Endothelial cell of umbilical vein (primary cell): ENCODE results near the gene MRM2. TPM values are rescaled to one million over a fixed set of nuclear protein-coding genes. Genes with fewer than 3 reads are reported as not detected.

Experiments used
- BruUV-seq: library from RNA; stranded (reverse); fragments of 400-500 nt; replicated peaks from 2 replicates; lab custom pipeline; 2021; lab: Mats Ljungman, UMichigan
- CTCF ChIA-PET: fragments of 300-600, 350-600 bp; sonication (Branson Sonifier 250); formaldehyde crosslinking; loops from one replicate; lab custom pipeline; 2021; ENCODE audit warnings: antibody characterized with exemption, inconsistent platforms; lab: Charles Lee
- POLR2A ChIA-PET: fragments of 300-600, 350-600 bp; sonication (Branson Sonifier 250); formaldehyde crosslinking; loops from one replicate; lab custom pipeline; 2021; ENCODE audit warnings: antibody characterized with exemption, inconsistent platforms; lab: Charles Lee
- DNase-seq: peaks from one replicate; pipeline ENCODE4 v3.0.0-alpha.2; 2011; ENCODE audit warnings: low read depth, low spot score
- FAIRE-seq: peaks from 2 replicates; lab custom pipeline; 2011; peaks lifted over from hg19 to GRCh38; lab: Jason Lieb, UNC
- H2AFZ ChIP-seq: 2 replicates; pipeline ENCODE4 v1.6.0; 2012; ENCODE audit warnings: low read depth, low read length, control low read depth, inconsistent platforms
- H3K27ac ChIP-seq: 2 replicates; pipeline ENCODE4 v1.5.1; 2011; ENCODE audit warnings: low read depth, mild to moderate bottlenecking, control low read depth, low read length, moderate library complexity; ENCODE audit not compliant: insufficient read depth
- H3K27me3 ChIP-seq, 2 experiments: 2 replicates each; pipeline versions ENCODE4 v1.6.0 to v1.6.1; 2011; ENCODE audit warnings: low read length in 2 of 2, mixed read lengths in 1 of 2; ENCODE audit not compliant: control insufficient read depth in 2 of 2, insufficient read depth in 2 of 2
- H3K36me3 ChIP-seq, 2 experiments: 2 replicates in 1 of 2; 3 replicates in 1 of 2; pipeline ENCODE4 v1.5.1; 2011; ENCODE audit warnings: low read length in 2 of 2, mild to moderate bottlenecking in 1 of 2, moderate library complexity in 1 of 2; ENCODE audit not compliant: control insufficient read depth in 2 of 2, insufficient read depth in 2 of 2; ENCODE audit errors: extremely low read depth in 1 of 2
- H3K4me1 ChIP-seq: 3 replicates; pipeline ENCODE4 v1.5.1; 2011; ENCODE audit warnings: mild to moderate bottlenecking, low read length; ENCODE audit not compliant: control insufficient read depth, insufficient read depth; ENCODE audit errors: extremely low read depth
- H3K4me2 ChIP-seq: 2 replicates; pipeline ENCODE4 v1.6.1; 2011; ENCODE audit warnings: low read length, control low read depth, mixed read lengths; ENCODE audit not compliant: insufficient read depth
- H3K4me3 ChIP-seq, 3 experiments: fragments of 200-600 bp in 1 of 3; sonication (generic), shearing (Covaris generic) in 1 of 3; replicated peaks in 1 of 3; 2 replicates each; pipeline ENCODE4 v1.5.1; 2011 to 2016; ENCODE audit warnings: control low read depth in 3 of 3, low read length in 3 of 3, mild to moderate bottlenecking in 2 of 3, inconsistent platforms in 1 of 3, low read depth in 1 of 3, moderate library complexity in 1 of 3; ENCODE audit not compliant: insufficient read depth in 1 of 3
- H3K79me2 ChIP-seq: 2 replicates; pipeline ENCODE4 v1.6.0; 2012; ENCODE audit warnings: low read length, inconsistent platforms; ENCODE audit not compliant: control insufficient read depth, insufficient read depth
- H3K9ac ChIP-seq: replicated peaks from 2 replicates; pipeline ENCODE3; 2011; ENCODE audit warnings: low read length, control low read depth; ENCODE audit not compliant: insufficient read depth; ENCODE audit errors: extremely low read depth
- H3K9me1 ChIP-seq: replicated peaks from 3 replicates; pipeline ENCODE4 v1.6.0; 2011; ENCODE audit warnings: mild to moderate bottlenecking, low read length; ENCODE audit not compliant: control insufficient read depth, insufficient read depth; ENCODE audit errors: extremely low read depth
- H3K9me3 ChIP-seq: replicated peaks from 2 replicates; pipeline ENCODE4 v1.5.1; 2012; ENCODE audit warnings: low read length, inconsistent platforms; ENCODE audit not compliant: control insufficient read depth, insufficient read depth
- H4K20me1 ChIP-seq: replicated peaks from 2 replicates; pipeline ENCODE3; 2011; ENCODE audit warnings: mild to moderate bottlenecking, low read length; ENCODE audit not compliant: control insufficient read depth, insufficient read depth; ENCODE audit errors: extremely low read depth
- CTCF ChIP-seq, 2 donors: IDR thresholded peaks; 1 replicate in 1 of 2; 2 replicates in 1 of 2; pipeline ENCODE4 v1.5.1; 2011; ENCODE audit warnings: low read length in 2 of 2, mild to moderate bottlenecking in 2 of 2, moderate library complexity in 2 of 2, control low read depth in 1 of 2, inconsistent platforms in 1 of 2, low read depth in 1 of 2; ENCODE audit not compliant: insufficient read depth in 1 of 2; ENCODE audit errors: extremely low read depth in 1 of 2
- EZH2 ChIP-seq: IDR thresholded peaks from 2 replicates; pipeline ENCODE4 v1.6.1; 2012; ENCODE audit warnings: borderline replicate concordance, low read depth, mild to moderate bottlenecking, moderate library complexity, low read length, inconsistent platforms; ENCODE audit not compliant: severe bottlenecking
- FOS ChIP-seq: IDR thresholded peaks from 2 replicates; pipeline ENCODE4 v1.6.1; 2011; ENCODE audit warnings: mild to moderate bottlenecking, low read length, moderate library complexity, borderline replicate concordance; ENCODE audit not compliant: insufficient read depth
- GATA2 ChIP-seq: IDR thresholded peaks from 2 replicates; pipeline ENCODE4 v1.7.0; 2011; ENCODE audit warnings: low read depth, mild to moderate bottlenecking, moderate library complexity, mixed read lengths, low read length; ENCODE audit not compliant: insufficient read length, insufficient read depth
- JUN ChIP-seq: IDR thresholded peaks from 2 replicates; pipeline ENCODE4 v1.6.1; 2011; ENCODE audit warnings: borderline replicate concordance, low read depth; ENCODE audit not compliant: insufficient read length, insufficient read depth
- MAX ChIP-seq: IDR thresholded peaks from 2 replicates; pipeline ENCODE4 v1.6.1; 2011; ENCODE audit not compliant: insufficient read depth, insufficient read length
- MYC ChIP-seq: IDR thresholded peaks from one replicate; pipeline ENCODE4 v1.6.1; 2011; ENCODE audit warnings: mild to moderate bottlenecking, low read depth, low read length
- POLR2A ChIP-seq: IDR thresholded peaks from 2 replicates; pipeline ENCODE4 v1.6.1; 2012; ENCODE audit warnings: low read depth, mild to moderate bottlenecking, control low read depth, low read length
- POLR2AphosphoS5 ChIP-seq: IDR thresholded peaks from 2 replicates; pipeline ENCODE4 v1.6.1; 2012; ENCODE audit warnings: low read depth, mild to moderate bottlenecking, control low read depth, low read length, moderate library complexity; ENCODE audit not compliant: insufficient read depth
- dilution Hi-C: fragments of 300-500 bp; cut with MboI; formaldehyde crosslinking; loops from one replicate; pipeline ENCODE4 v1.15.0; 2019; ENCODE audit warnings: low sequenced_read_pairs; ENCODE audit not compliant: extremely low pct_ligation_motif_present
- intact Hi-C: fragments of 100-400 bp; cut with micrococcal nuclease; formaldehyde crosslinking; loops from one replicate; pipeline ENCODE4 v1.10.0; 2022
- polyA plus RNA-seq, 4 experiments: library from polyadenylated mRNA; depleted of rRNA in 3 of 4; stranded (reverse) in 3 of 4; unstranded in 1 of 4; fragments of >200 nt; gene quantifications; 2 replicates each; pipeline versions ENCODE4 v1.2.1 to v1.2.3, GENCODE V29; 2011 to 2012; ENCODE audit warnings: missing spikeins in 1 of 4
- total RNA-seq: library from RNA; stranded (reverse); gene quantifications from 2 replicates; pipeline ENCODE4 v1.2.3, GENCODE V29; 2021

The MRM2 gene
- total and polyA plus RNA-seq, 2 donors (not counting 3 experiments of a cell fraction or from before 2014, with no cell fraction given): 10.6 to 20.8 TPM

- FAIRE-seq (no peak), DNase-seq (no peak)
- TF ChIP-seq JUN: no peak
- TF ChIP-seq CTCF (IDR thresholded peaks at IDR 0.05; ENCODE audit: extremely low read depth in 1 of 2, insufficient read depth in 1 of 2, low read depth in 1 of 2, low read length in 2 of 2): no peak
- TF ChIP-seq FOS: no peak
- TF ChIP-seq MAX: no peak
- no peaks in the 10 kb centered on the region for H3K27me3 ChIP-seq
- H3K27ac ChIP-seq: no peak overlapping the region
- no peaks in the 10 kb centered on the region for H3K9me3 ChIP-seq
- no peaks in the 10 kb centered on the region for H3K9me1 ChIP-seq
- no peak overlapping the region for H3K4me2 ChIP-seq
- H3K4me1 ChIP-seq: no peaks in the 10 kb centered on the region
- POLR2A ChIA-PET: no interaction called here
- no peak overlapping the region for H3K4me3 ChIP-seq
- dilution Hi-C loops (no loop called here), intact Hi-C loops (no loop called here)
- H2AFZ ChIP-seq: no peak overlapping the region
- H4K20me1 ChIP-seq: no peaks in the 10 kb centered on the region
- peaks cover 8 to 39% of the 10 kb centered on the region in 2 experiments for H3K36me3 ChIP-seq
- no TSS peak for BruUV-seq
- CTCF ChIA-PET: no interaction called here
- peaks cover 4% of the 10 kb centered on the region for H3K79me2 ChIP-seq
- H3K9ac ChIP-seq: no peak overlapping the region
Observed at GRCh38 chr7:2225336-2225735, 16.7 kb downstream of the MRM2 start.

- dilution Hi-C loops: no loop called here
- ChIA-PET CTCF (no interaction called here), POLR2A (no interaction called here)
- Histone ChIP-seq H4K20me1 (no peaks in the 10 kb centered on the region), H3K4me3 (no peak overlapping the region), H3K79me2 (peaks cover 2% of the 10 kb centered on the region), H3K27ac (no peak overlapping the region), H3K4me1 (no peaks in the 10 kb centered on the region), H3K4me2 (no peak overlapping the region), H3K36me3 (peaks cover 8 to 36% of the 10 kb centered on the region in 2 experiments), H3K9me1 (no peaks in the 10 kb centered on the region), H2AFZ (no peak overlapping the region), H3K9ac (no peak overlapping the region), H3K9me3 (no peaks in the 10 kb centered on the region), H3K27me3 (no peaks in the 10 kb centered on the region)
- no peak for FAIRE-seq
- TF ChIP-seq MAX (no peak), FOS (no peak), JUN (no peak), POLR2AphosphoS5 (no peak), GATA2 (no peak), CTCF (IDR thresholded peaks at IDR 0.05; ENCODE audit: extremely low read depth in 1 of 2, insufficient read depth in 1 of 2, low read depth in 1 of 2, low read length in 2 of 2) (no peak), EZH2 (no peak), MYC (no peak), POLR2A (no peak)
- no peak for DNase-seq
- BruUV-seq: no TSS peak
- intact Hi-C loops: no loop called here
Observed at GRCh38 chr7:2224934-2225333, 17.1 kb downstream of the MRM2 start.
